Measurements from ENCODE around the gene ELAVL3.

GRCh38 chr19:11437955-11438354 is 42.9 kb downstream of the ELAVL3 start:
- no peak for TF ChIP-seq ARNT (IDR thresholded peaks at IDR 0.05)
- TF ChIP-seq BHLHE40 (IDR thresholded peaks at IDR 0.05; ENCODE audit: borderline replicate concordance), result no peak
- no peak for TF ChIP-seq CTBP1 (IDR thresholded peaks at IDR 0.05; ENCODE audit: borderline replicate concordance)

Measured in HEK293T (cell line).